Effector memory CD8-positive, alpha-beta T cell (primary cell): Measurements from ENCODE around the gene SYTL2.

Experiments
- ATAC-seq: fragments of 150-1000 bp; cut with Tn5 transposase; replicated peaks from 2 replicates; pipeline ENCODE4 v1.10.0; 2021; ENCODE audit warnings: mild to moderate bottlenecking, moderate library complexity
- DNase-seq, 3 experiments: peaks; one replicate each; pipeline ENCODE4 v3.0.0; 2021
- H3K27ac Mint-ChIP-seq, 2 donors: one replicate each; pipeline ENCODE4 v1.8.0; 2022; ENCODE audit warnings: mild to moderate bottlenecking in 2 of 2, mixed read lengths in 2 of 2, moderate library complexity in 2 of 2
- H3K27me3 Mint-ChIP-seq, 2 donors: one replicate each; pipeline ENCODE4 v1.8.0; 2022; ENCODE audit warnings: mixed read lengths in 2 of 2
- H3K36me3 Mint-ChIP-seq: one replicate; pipeline ENCODE4 v1.8.0; 2022; ENCODE audit warnings: mild to moderate bottlenecking, moderate library complexity, mixed read lengths; ENCODE audit not compliant: insufficient read depth
- H3K4me1 Mint-ChIP-seq, 2 donors: one replicate each; pipeline ENCODE4 v1.8.0; 2022; ENCODE audit warnings: low read depth in 2 of 2, mixed read lengths in 2 of 2
- H3K4me3 Mint-ChIP-seq, 2 donors: one replicate each; pipeline ENCODE4 v1.8.0; 2022; ENCODE audit warnings: mild to moderate bottlenecking in 2 of 2, mixed read lengths in 2 of 2, moderate library complexity in 2 of 2
- H3K9me3 Mint-ChIP-seq, 2 donors: one replicate each; pipeline ENCODE4 v1.8.0; 2022; ENCODE audit warnings: mixed read lengths in 2 of 2

Gene SYTL2

GRCh38 chr11:85718991-85719807 is 91.7 kb downstream of the SYTL2 start:
- Mint-ChIP-seq H3K27me3 (no peaks in the 10 kb centered on the region), H3K9me3 (no peaks in the 10 kb centered on the region), H3K4me3 (no peak overlapping the region), H3K27ac (peak overlapping the region; percentile 36 to 81), H3K36me3 (peaks cover 22% of the 10 kb centered on the region), H3K4me1 (peaks cover 5 to 10% of the 10 kb centered on the region in 2 donors)
- no peak for DNase-seq
- ATAC-seq, result no peak

- no peak overlapping the region for H3K4me3 Mint-ChIP-seq
- peaks cover 5 to 10% of the 10 kb centered on the region in 2 donors for H3K4me1 Mint-ChIP-seq
- peaks cover 23% of the 10 kb centered on the region for H3K36me3 Mint-ChIP-seq
- no peaks in the 10 kb centered on the region for H3K27me3 Mint-ChIP-seq
- DNase-seq (no peak), ATAC-seq (no peak)
- peak overlapping the region; percentile 41 to 46 for H3K27ac Mint-ChIP-seq
- H3K9me3 Mint-ChIP-seq, result no peaks in the 10 kb centered on the region
Observed at GRCh38 chr11:85718126-85718943, 92.6 kb downstream of the SYTL2 start.

- ATAC-seq, result no peak
- H3K36me3 Mint-ChIP-seq, result peaks cover 22% of the 10 kb centered on the region
- H3K9me3 Mint-ChIP-seq, result no peaks in the 10 kb centered on the region
- H3K27me3 Mint-ChIP-seq, result no peaks in the 10 kb centered on the region
- no peak overlapping the region for H3K27ac Mint-ChIP-seq
- H3K4me3 Mint-ChIP-seq, result no peak overlapping the region
- peaks cover 4 to 5% of the 10 kb centered on the region in 2 donors for H3K4me1 Mint-ChIP-seq
- no peak for DNase-seq
Observed at GRCh38 chr11:85717429-85717828, 93.5 kb downstream of the SYTL2 start.

- ATAC-seq, result no peak
- peaks cover 0 to 4% of the 10 kb centered on the region in 2 donors for H3K4me1 Mint-ChIP-seq
- H3K9me3 Mint-ChIP-seq, result no peaks in the 10 kb centered on the region
- H3K27ac Mint-ChIP-seq, result peak overlapping the region; percentile 29 to 64
- H3K4me3 Mint-ChIP-seq, result no peak overlapping the region
- peaks cover 15% of the 10 kb centered on the region for H3K36me3 Mint-ChIP-seq
- H3K27me3 Mint-ChIP-seq, result no peaks in the 10 kb centered on the region
- DNase-seq, result no peak
Observed at GRCh38 chr11:85712953-85713352, 98.0 kb downstream of the SYTL2 start.

- Mint-ChIP-seq H3K27ac (no peak overlapping the region), H3K9me3 (no peaks in the 10 kb centered on the region), H3K27me3 (no peaks in the 10 kb centered on the region), H3K36me3 (peaks cover 26% of the 10 kb centered on the region), H3K4me1 (peaks cover 0 to 4% of the 10 kb centered on the region in 2 donors), H3K4me3 (no peak overlapping the region)
- no peak for ATAC-seq
- DNase-seq, result no peak
Observed at GRCh38 chr11:85710917-85711316, 100.0 kb downstream of the SYTL2 start.

- peaks cover 27% of the 10 kb centered on the region for H3K36me3 Mint-ChIP-seq
- H3K9me3 Mint-ChIP-seq, result no peaks in the 10 kb centered on the region
- peaks cover 0 to 4% of the 10 kb centered on the region in 2 donors for H3K4me1 Mint-ChIP-seq
- H3K4me3 Mint-ChIP-seq, result no peak overlapping the region
- no peak for ATAC-seq
- no peak overlapping the region for H3K27ac Mint-ChIP-seq
- H3K27me3 Mint-ChIP-seq, result no peaks in the 10 kb centered on the region
- no peak for DNase-seq
Observed at GRCh38 chr11:85709941-85710702, 100.8 kb downstream of the SYTL2 start.

- DNase-seq (no peak), ATAC-seq (no peak)
- H3K36me3 Mint-ChIP-seq, result peaks cover 22% of the 10 kb centered on the region
- H3K4me3 Mint-ChIP-seq, result no peak overlapping the region
- peaks cover under 1 to 11% of the 10 kb centered on the region in 2 donors for H3K4me1 Mint-ChIP-seq
- H3K9me3 Mint-ChIP-seq, result no peaks in the 10 kb centered on the region
- peak overlapping the region in 1 of 2 donors; percentile 81 for H3K27ac Mint-ChIP-seq
- H3K27me3 Mint-ChIP-seq, result no peaks in the 10 kb centered on the region
Observed at GRCh38 chr11:85705800-85706199, 105.1 kb downstream of the SYTL2 start.

- no peak overlapping the region for H3K4me3 Mint-ChIP-seq
- H3K4me1 Mint-ChIP-seq, result peaks cover 6 to 19% of the 10 kb centered on the region in 2 donors
- peaks cover 23% of the 10 kb centered on the region for H3K36me3 Mint-ChIP-seq
- no peak for DNase-seq
- H3K27me3 Mint-ChIP-seq, result no peaks in the 10 kb centered on the region
- no peaks in the 10 kb centered on the region for H3K9me3 Mint-ChIP-seq
- no peak for ATAC-seq
- no peak overlapping the region for H3K27ac Mint-ChIP-seq
Observed at GRCh38 chr11:85704967-85705366, 106.0 kb downstream of the SYTL2 start.

GRCh38 chr11:85699957-85700741 is 110.8 kb downstream of the SYTL2 start:
- H3K4me1 Mint-ChIP-seq, result peaks cover 12 to 33% of the 10 kb centered on the region in 2 donors
- no peaks in the 10 kb centered on the region for H3K9me3 Mint-ChIP-seq
- DNase-seq (no peak), ATAC-seq (peak; percentile 95)
- peaks cover 19% of the 10 kb centered on the region for H3K36me3 Mint-ChIP-seq
- H3K27me3 Mint-ChIP-seq, result no peaks in the 10 kb centered on the region
- peak overlapping the region; percentile 59 to 65 for H3K4me3 Mint-ChIP-seq
- H3K27ac Mint-ChIP-seq, result peak overlapping the region; percentile 88 to 93

GRCh38 chr11:85698195-85698594 is 112.7 kb downstream of the SYTL2 start:
- Mint-ChIP-seq H3K4me1 (peaks cover 15 to 31% of the 10 kb centered on the region in 2 donors), H3K27ac (peak overlapping the region; percentile 88 to 93), H3K27me3 (no peaks in the 10 kb centered on the region), H3K9me3 (no peaks in the 10 kb centered on the region), H3K36me3 (peaks cover 30% of the 10 kb centered on the region), H3K4me3 (no peak overlapping the region)
- ATAC-seq (no peak), DNase-seq (no peak)

GRCh38 chr11:85697747-85698146 is 113.2 kb downstream of the SYTL2 start:
- ATAC-seq (no peak), DNase-seq (no peak)
- Mint-ChIP-seq H3K4me3 (no peak overlapping the region), H3K36me3 (peaks cover 34% of the 10 kb centered on the region), H3K27ac (peak overlapping the region; percentile 88 to 93), H3K4me1 (peaks cover 15 to 31% of the 10 kb centered on the region in 2 donors), H3K27me3 (no peaks in the 10 kb centered on the region), H3K9me3 (no peaks in the 10 kb centered on the region)

GRCh38 chr11:85695546-85695945 is 115.4 kb downstream of the SYTL2 start:
- no peak overlapping the region for H3K4me3 Mint-ChIP-seq
- H3K27ac Mint-ChIP-seq, result peak overlapping the region; percentile 39 to 49
- H3K36me3 Mint-ChIP-seq, result peaks cover 36% of the 10 kb centered on the region
- ATAC-seq (no peak), DNase-seq (no peak)
- peaks cover 11 to 26% of the 10 kb centered on the region in 2 donors for H3K4me1 Mint-ChIP-seq
- no peaks in the 10 kb centered on the region for H3K27me3 Mint-ChIP-seq
- no peaks in the 10 kb centered on the region for H3K9me3 Mint-ChIP-seq
